A549 (cell line): Measurements from ENCODE around the gene RHD. TPM values are rescaled to one million over a fixed set of nuclear protein-coding genes. Genes with fewer than 3 reads are reported as not detected.

Source experiments
- ATAC-seq, 2 experiments: fragments of 200-7000 bp in 1 of 2; fragments of >200 bp in 1 of 2; cut with Nextera tagmentation in 1 of 2; cut with Tn5 transposase in 1 of 2; 3 replicates each; pipeline versions ENCODE4 v1.8.0 to v1.9.1; 2018 to 2020; ENCODE audit warnings: mild to moderate bottlenecking in 1 of 2, moderate library complexity in 1 of 2
- CTCF ChIA-PET: fragments of 300-600 bp; sonication (Branson Sonifier 250); formaldehyde crosslinking; extraction: SDS; loops from one replicate; lab custom pipeline; 2021; ENCODE audit warnings: antibody characterized with exemption, inconsistent platforms; lab: Yijun Ruan, JAX
- POLR2A ChIA-PET: fragments of 350-600 bp; formaldehyde crosslinking; extraction: SDS; loops from one replicate; lab custom pipeline; 2021; ENCODE audit warnings: antibody characterized with exemption, inconsistent platforms; lab: Yijun Ruan, JAX
- DNase-seq, 2 experiments: peaks; one replicate each; pipeline versions ENCODE4 v3.0.0 to v3.0.0-alpha.2; 2011 to 2016; ENCODE audit warnings: low read depth in 1 of 2, low spot score in 1 of 2
- FAIRE-seq: peaks from 2 replicates; lab custom pipeline; 2011; peaks lifted over from hg19 to GRCh38; lab: Jason Lieb, UNC
- H3K27ac ChIP-seq, 2 experiments: fragments of >200 bp; sonication (Bioruptor Twin); formaldehyde crosslinking; 3 replicates each; pipeline ENCODE4 v1.5.1; 2016 to 2017
- H3K4me1 ChIP-seq: fragments of >200 bp; sonication (Bioruptor Twin); formaldehyde crosslinking; 3 replicates; pipeline ENCODE4 v1.6.1; 2016
- H3K4me2 ChIP-seq: fragments of >200 bp; sonication (Bioruptor Twin); formaldehyde crosslinking; 3 replicates; pipeline ENCODE4 v1.6.1; 2016
- H3K4me3 ChIP-seq: fragments of >200 bp; sonication (Bioruptor Twin); formaldehyde crosslinking; 3 replicates; pipeline ENCODE4 v1.5.1; 2016
- H3K9me3 ChIP-seq: fragments of >200 bp; sonication (Bioruptor Twin); formaldehyde crosslinking; 3 replicates; pipeline ENCODE4 v1.6.1; 2016
- ATOH8 ChIP-seq: fragments of 250-450 bp; sonication (Bioruptor Pico); IDR thresholded peaks from 2 replicates; pipeline ENCODE4 v1.5.0; 2020; ENCODE audit warnings: low read depth, mild to moderate bottlenecking, moderate library complexity
- BCL3 ChIP-seq: fragments of >200 bp; sonication (Bioruptor Twin); formaldehyde crosslinking; IDR thresholded peaks from 3 replicates; pipeline ENCODE4 v1.6.1; 2016
- CBX2 ChIP-seq: fragments of 200-600 bp; sonication (generic); IDR thresholded peaks from 2 replicates; pipeline ENCODE4 v1.6.1; 2016; ENCODE audit warnings: low read depth, mild to moderate bottlenecking, borderline replicate concordance
- CTCF ChIP-seq: fragments of >200 bp; sonication (Bioruptor Twin); formaldehyde crosslinking; IDR thresholded peaks from 3 replicates; pipeline ENCODE4 v1.5.1; 2016
- E2F6 ChIP-seq: IDR thresholded peaks from 2 replicates; pipeline ENCODE4 v1.6.1; 2012; ENCODE audit warnings: low read depth, borderline replicate concordance
- EHF ChIP-seq: fragments of 250-450 bp; sonication (Bioruptor Pico); IDR thresholded peaks from 2 replicates; pipeline ENCODE4 v1.5.0; 2020; ENCODE audit warnings: mild to moderate bottlenecking
- EHMT2 ChIP-seq: fragments of 200-600 bp; sonication (generic); IDR thresholded peaks from 2 replicates; pipeline ENCODE4 v1.6.1; 2016; ENCODE audit warnings: antibody characterized with exemption, low read depth, mild to moderate bottlenecking, moderate library complexity
- ESRRA ChIP-seq: fragments of 150-350 bp; IDR thresholded peaks from 2 replicates; pipeline ENCODE4 v1.6.1; 2014; ENCODE audit warnings: mild to moderate bottlenecking, low read length, borderline replicate concordance
- FOSB ChIP-seq: fragments of 250-450 bp; sonication (Bioruptor Pico); IDR thresholded peaks from 2 replicates; pipeline ENCODE4 v1.5.0; 2020; ENCODE audit warnings: mild to moderate bottlenecking, moderate library complexity
- FOSL2 ChIP-seq, 2 experiments: fragments of 450-650 bp in 1 of 2; fragments of >200 bp in 1 of 2; sonication (Bioruptor Twin) in 1 of 2; formaldehyde crosslinking; IDR thresholded peaks; 2 replicates each; pipeline versions ENCODE4 v1.5.0 to v1.6.1; 2016 to 2020; ENCODE audit warnings: mild to moderate bottlenecking in 1 of 2, moderate library complexity in 1 of 2
- HMGXB4 ChIP-seq: fragments of 250-450 bp; sonication (Bioruptor Pico); IDR thresholded peaks from 2 replicates; pipeline ENCODE4 v1.5.0; 2021; ENCODE audit warnings: mild to moderate bottlenecking, moderate library complexity, borderline replicate concordance
- HOXA7 ChIP-seq: fragments of 250-450 bp; sonication (Bioruptor Pico); IDR thresholded peaks from 2 replicates; pipeline ENCODE4 v1.5.0; 2020; ENCODE audit warnings: mild to moderate bottlenecking, moderate library complexity
- HOXB13 ChIP-seq: fragments of 250-450 bp; sonication (Bioruptor Pico); IDR thresholded peaks from 2 replicates; pipeline ENCODE4 v1.5.0; 2020; ENCODE audit warnings: low read depth, mild to moderate bottlenecking, moderate library complexity
- JUN ChIP-seq, 2 experiments: fragments of >200 bp; sonication (Bioruptor Twin); formaldehyde crosslinking; IDR thresholded peaks; 2 replicates in 1 of 2; 3 replicates in 1 of 2; pipeline ENCODE4 v1.6.1; 2016 to 2017
- MYC ChIP-seq: IDR thresholded peaks from 2 replicates; pipeline ENCODE4 v1.6.1; 2012; ENCODE audit warnings: mild to moderate bottlenecking, inconsistent platforms, low read length, improper control_type of control experiment, borderline replicate concordance
- NFE2L2 ChIP-seq: fragments of 150-350 bp; conservative IDR thresholded peaks from 2 replicates; pipeline ENCODE4 v1.6.1; 2014; ENCODE audit warnings: low read length
- NPAS2 ChIP-seq: fragments of 250-450 bp; sonication (Bioruptor Pico); IDR thresholded peaks from 2 replicates; pipeline ENCODE4 v1.8.0; 2022; ENCODE audit warnings: mild to moderate bottlenecking, moderate library complexity, borderline replicate concordance
- NR3C1 ChIP-seq: fragments of >200 bp; sonication (Bioruptor Twin); formaldehyde crosslinking; IDR thresholded peaks from 3 replicates; pipeline ENCODE4 v1.6.1; 2017
- POLR2A ChIP-seq: IDR thresholded peaks from 2 replicates; pipeline ENCODE4 v1.6.1; 2012; ENCODE audit warnings: mild to moderate bottlenecking, low read length
- RAD21 ChIP-seq, 2 experiments: fragments of >200 bp in 1 of 2; sonication (Bioruptor Twin) in 1 of 2; formaldehyde crosslinking in 1 of 2; IDR thresholded peaks in 1 of 2; conservative IDR thresholded peaks in 1 of 2; 2 replicates in 1 of 2; 3 replicates in 1 of 2; pipeline ENCODE4 v1.6.1; 2012 to 2018; ENCODE audit warnings: inconsistent platforms in 1 of 2
- RCOR1 ChIP-seq: fragments of 150-350 bp; IDR thresholded peaks from 2 replicates; pipeline ENCODE4 v1.6.1; 2014; ENCODE audit warnings: antibody characterized with exemption, low read length, low read depth
- REST ChIP-seq: fragments of 200-600 bp; sonication (generic); IDR thresholded peaks from 2 replicates; pipeline ENCODE4 v1.6.1; 2016; ENCODE audit warnings: antibody characterized with exemption, mild to moderate bottlenecking, moderate library complexity
- SREBF2 ChIP-seq: fragments of 450-650 bp; IDR thresholded peaks from 2 replicates; pipeline ENCODE4 v1.6.1; 2014; ENCODE audit warnings: mild to moderate bottlenecking, moderate library complexity
- TP53 ChIP-seq: fragments of 250-450 bp; sonication (Bioruptor Pico); IDR thresholded peaks from 2 replicates; pipeline ENCODE4 v1.5.0; 2021; ENCODE audit warnings: mild to moderate bottlenecking, moderate library complexity
- ZSCAN20 ChIP-seq: fragments of 250-450 bp; sonication (Bioruptor Pico); IDR thresholded peaks from 2 replicates; pipeline ENCODE4 v1.8.0; 2022; ENCODE audit warnings: mild to moderate bottlenecking, moderate library complexity
- WGBS: methylation state at CpG from one replicate; pipeline ENCODE4 v1.1.6; 2017; ENCODE audit errors: missing lambda C conversion rate; 5-methylcytosine and 5-hydroxymethylcytosine counted together
- polyA plus RNA-seq, 4 experiments: library from polyadenylated mRNA; depleted of rRNA in 3 of 4; stranded (reverse); fragments of >200 nt; fragmentation: RNase III in 1 of 4; extraction: RNeasy Plus Mini Kit Qiagen cat#74134 plus additional on column Dnase treatment in 1 of 4; gene quantifications; 2 replicates in 3 of 4; 3 replicates in 1 of 4; pipeline ENCODE4 v1.2.3, GENCODE V29; 2011 to 2017

Gene RHD
- polyA plus RNA-seq, 2 of the 4 experiments (the other 2 are of a cell fraction) = not detected

GRCh38 chr1:25246600-25247023 is 25.7 kb upstream of the RHD start:
- ChIA-PET CTCF (no interaction called here), POLR2A (interaction anchor here (1.0 to 1.4 kb wide), 4 partner anchors 14 to 502 kb away, joined by 6 to 36 read pairs (median 8); partner anchors contain the start of genes CLIC4, MACO1 and SYF2)
- peak; percentile 11 to 22; a peak in 5 of 6 replicates for ATAC-seq

GRCh38 chr1:25247024-25247828 is 25.1 kb upstream of the RHD start, which contains the start of gene RSRP1:
Gene RSRP1, minus strand, starts transcription at chr1:25247454. Its CDS starts 491 bp downstream, at chr1:25246963.
- H3K9me3 ChIP-seq = no peaks in the 10 kb centered on the region
- ChIA-PET POLR2A (interaction anchor here (0.5 to 1.4 kb wide), 16 partner anchors 8 to 572 kb away, joined by 3 to 36 read pairs (median 4); partner anchors contain the start of genes CLIC4, MACO1 and SYF2), CTCF (interaction anchor here (1.0 kb wide), 1 partner anchor 10 kb away, joined by 3 read pairs; no protein-coding TSS in a partner anchor)
- H3K4me1 ChIP-seq = peaks cover 14% of the 10 kb centered on the region; the same call in 2 of the 3 replicates
- peak within 1 kb of the TSS; percentile 98 to 99 for H3K27ac ChIP-seq
- ATAC-seq = peak; percentile 88 to 92
- WGBS = 2% methylated on average over 29 of the region's 79 CpGs
- peak within 1 kb of the TSS; percentile 89 for H3K4me3 ChIP-seq
- DNase-seq = peak; percentile 96 to 98
- peak within 1 kb of the TSS; percentile 97 for H3K4me2 ChIP-seq
- FAIRE-seq = no peak
- TF ChIP-seq BCL3 (peak; percentile 98), JUN (IDR thresholded peaks at IDR 0.05) (peak; percentile 92 to 93), CTCF (no peak), SREBF2 (no peak), E2F6 (0 out of 2 replicates have a peak, but pooled peaks have one; percentile 5), RCOR1 (no peak), ATOH8 (no peak), NFE2L2 (no peak), NR3C1 (no peak), ZSCAN20 (CRISPR knock-in tag) (no peak), EHF (no peak), RAD21 (conservative IDR thresholded peaks at IDR 0.05 in 1 of 2, IDR thresholded peaks at IDR 0.05 in 1 of 2) (no peak), POLR2A (peak; percentile 99), TP53 (CRISPR knock-in tag) (no peak), FOSB (CRISPR knock-in tag) (no peak), REST (peak; percentile 30; the same call in 1 of the 2 replicates), ESRRA (no peak), HMGXB4 (no peak), CBX2 (no peak), FOSL2 (IDR thresholded peaks at IDR 0.05) (no peak), FOSL2 (CRISPR knock-in tag; IDR thresholded peaks at IDR 0.05) (no peak)

More at GRCh38 chr1:25246600-25247023, 25.7 kb upstream of the RHD start:
- Histone ChIP-seq H3K9me3 (no peaks in the 10 kb centered on the region), H3K4me3 (peak overlapping the region; percentile 89), H3K27ac (peak overlapping the region; percentile 98 to 99), H3K4me2 (peak overlapping the region; percentile 97), H3K4me1 (peaks cover 14% of the 10 kb centered on the region; the same call in 2 of the 3 replicates)
- WGBS = under 1% methylated on average over 21 of the region's 53 CpGs
- TF ChIP-seq RCOR1 (no peak), EHMT2 (no peak), HOXA7 (CRISPR knock-in tag) (no peak), HOXB13 (no peak), NPAS2 (CRISPR knock-in tag) (no peak), MYC (no peak), SREBF2 (no peak)
- DNase-seq = no peak
- FAIRE-seq = no peak
